ENCODE results near the gene CSNK1G2. TPM values are rescaled to one million over a fixed set of nuclear protein-coding genes. Genes with fewer than 3 reads are reported as not detected.
A peak's percentile ranks its signal among the peaks of the same experiment; 100 is the strongest.

Gene CSNK1G2
- total RNA-seq, 1 experiment from 2014 or later = 44.4 TPM

DNA sequence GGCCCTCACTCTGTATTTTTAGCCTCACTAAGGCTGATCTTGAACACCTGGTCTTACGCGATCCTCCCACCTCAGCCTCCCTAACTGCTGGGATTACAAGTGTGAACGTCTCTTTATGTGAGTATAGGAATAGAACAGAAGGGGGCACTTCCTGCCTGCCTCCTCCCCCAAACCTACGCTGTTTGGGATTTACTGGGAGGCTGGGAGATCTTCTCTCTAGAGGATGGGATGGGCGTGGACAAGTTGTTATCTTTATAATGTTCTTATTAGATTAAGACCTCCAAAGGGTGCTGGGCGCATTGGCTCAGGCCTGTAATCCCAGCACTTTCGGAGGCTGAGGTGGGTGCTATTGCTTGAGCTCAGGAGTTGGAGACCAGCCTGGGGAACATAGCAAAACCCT lies 2.9 kb upstream of the CSNK1G2 start:
- CTCF ChIA-PET = interaction anchor here (0.7 kb wide), 1 partner anchor 66 kb away, joined by 4 read pairs; no protein-coding TSS in a partner anchor
- DNase-seq = no peak
- Histone ChIP-seq H3K4me3 (ENCODE audit: low read depth, low read length) (no peak overlapping the region), H3K9me3 (no peaks in the 10 kb centered on the region), H3K27me3 (replicated peaks; ENCODE audit: control insufficient read depth, insufficient read depth, low read length) (no peaks in the 10 kb centered on the region), H3K36me3 (ENCODE audit: control insufficient read depth, insufficient read depth, low read length) (no peaks in the 10 kb centered on the region), H3K4me1 (peaks cover 7% of the 10 kb centered on the region)
- intact Hi-C loops (cut with micrococcal nuclease; ENCODE audit: unreplicated experiment) = no loop called here
- TF ChIP-seq, protein P1, sequence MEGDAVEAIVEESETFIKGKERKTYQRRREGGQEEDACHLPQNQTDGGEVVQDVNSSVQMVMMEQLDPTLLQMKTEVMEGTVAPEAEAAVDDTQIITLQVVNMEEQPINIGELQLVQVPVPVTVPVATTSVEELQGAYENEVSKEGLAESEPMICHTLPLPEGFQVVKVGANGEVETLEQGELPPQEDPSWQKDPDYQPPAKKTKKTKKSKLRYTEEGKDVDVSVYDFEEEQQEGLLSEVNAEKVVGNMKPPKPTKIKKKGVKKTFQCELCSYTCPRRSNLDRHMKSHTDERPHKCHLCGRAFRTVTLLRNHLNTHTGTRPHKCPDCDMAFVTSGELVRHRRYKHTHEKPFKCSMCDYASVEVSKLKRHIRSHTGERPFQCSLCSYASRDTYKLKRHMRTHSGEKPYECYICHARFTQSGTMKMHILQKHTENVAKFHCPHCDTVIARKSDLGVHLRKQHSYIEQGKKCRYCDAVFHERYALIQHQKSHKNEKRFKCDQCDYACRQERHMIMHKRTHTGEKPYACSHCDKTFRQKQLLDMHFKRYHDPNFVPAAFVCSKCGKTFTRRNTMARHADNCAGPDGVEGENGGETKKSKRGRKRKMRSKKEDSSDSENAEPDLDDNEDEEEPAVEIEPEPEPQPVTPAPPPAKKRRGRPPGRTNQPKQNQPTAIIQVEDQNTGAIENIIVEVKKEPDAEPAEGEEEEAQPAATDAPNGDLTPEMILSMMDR (IDR thresholded peaks at IDR 0.05; ENCODE audit: insufficient read depth in 1 of 2, low read depth in 1 of 2, low read length in 1 of 2, severe bottlenecking in 1 of 2, unreplicated experiment in 1 of 2) = no peak
- Mint-ChIP-seq H3K9me3 (ENCODE audit: unreplicated experiment) (no peaks in the 10 kb centered on the region), H3K27me3 (ENCODE audit: insufficient read depth, unreplicated experiment) (no peaks in the 10 kb centered on the region), H3K4me1 (ENCODE audit: low read depth, unreplicated experiment) (no peaks in the 10 kb centered on the region), H3K4me3 (ENCODE audit: unreplicated experiment) (no peak overlapping the region), H3K36me3 (ENCODE audit: insufficient read depth, unreplicated experiment) (no peaks in the 10 kb centered on the region), H3K27ac (ENCODE audit: unreplicated experiment) (no peak overlapping the region)
- BruUV-seq (replicated peaks) = no TSS peak
- POLR2A ChIA-PET = no interaction called here

DNA sequence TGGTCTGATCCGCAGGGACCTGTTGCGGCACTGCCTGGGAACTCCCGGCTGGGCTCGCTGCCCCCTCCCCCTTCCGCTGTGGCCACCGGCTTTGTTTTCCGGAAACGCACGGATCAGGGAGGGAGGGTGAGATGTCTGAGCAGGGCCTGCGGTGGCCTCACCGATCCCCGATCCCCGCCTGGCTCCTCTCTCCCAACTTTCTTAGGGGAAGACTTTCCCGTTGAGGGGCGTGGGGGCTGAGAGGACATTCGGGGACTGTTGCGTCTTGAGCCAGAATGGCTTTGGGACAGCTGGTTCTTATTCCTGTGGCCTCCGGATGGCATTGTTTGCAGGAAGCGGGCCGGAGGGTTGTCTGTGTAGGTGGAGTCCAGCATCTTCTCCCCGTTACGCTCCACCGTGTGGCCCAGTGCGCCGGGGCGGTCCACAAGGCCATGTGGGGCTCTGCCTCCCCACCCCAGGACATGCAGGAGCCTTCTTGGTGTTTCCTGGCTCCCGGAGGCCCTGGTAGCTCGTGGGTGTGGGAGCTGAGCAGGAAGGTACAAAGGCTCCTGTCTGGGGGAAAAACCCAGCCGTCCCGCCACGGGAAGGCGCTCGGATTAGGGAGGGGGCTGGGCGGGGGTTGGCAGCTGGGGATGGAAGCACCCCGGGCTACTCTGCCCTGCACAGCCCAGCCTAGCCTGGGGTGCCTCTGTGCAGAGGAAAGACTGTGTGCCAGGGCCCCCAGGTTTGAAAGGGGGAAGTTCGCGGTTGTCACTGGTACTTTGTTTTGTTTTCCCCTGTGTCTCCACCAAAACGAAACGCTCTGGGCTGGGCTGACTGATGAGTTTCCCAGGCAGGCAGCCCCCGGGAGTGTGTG lies 1.3 kb downstream of the CSNK1G2 start:
- H3K36me3 ChIP-seq (ENCODE audit: control insufficient read depth, insufficient read depth, low read length) = no peaks in the 10 kb centered on the region
- DNase-seq = peak; percentile 72 to 77
- H3K9me3 Mint-ChIP-seq (ENCODE audit: unreplicated experiment) = no peaks in the 10 kb centered on the region

DNA sequence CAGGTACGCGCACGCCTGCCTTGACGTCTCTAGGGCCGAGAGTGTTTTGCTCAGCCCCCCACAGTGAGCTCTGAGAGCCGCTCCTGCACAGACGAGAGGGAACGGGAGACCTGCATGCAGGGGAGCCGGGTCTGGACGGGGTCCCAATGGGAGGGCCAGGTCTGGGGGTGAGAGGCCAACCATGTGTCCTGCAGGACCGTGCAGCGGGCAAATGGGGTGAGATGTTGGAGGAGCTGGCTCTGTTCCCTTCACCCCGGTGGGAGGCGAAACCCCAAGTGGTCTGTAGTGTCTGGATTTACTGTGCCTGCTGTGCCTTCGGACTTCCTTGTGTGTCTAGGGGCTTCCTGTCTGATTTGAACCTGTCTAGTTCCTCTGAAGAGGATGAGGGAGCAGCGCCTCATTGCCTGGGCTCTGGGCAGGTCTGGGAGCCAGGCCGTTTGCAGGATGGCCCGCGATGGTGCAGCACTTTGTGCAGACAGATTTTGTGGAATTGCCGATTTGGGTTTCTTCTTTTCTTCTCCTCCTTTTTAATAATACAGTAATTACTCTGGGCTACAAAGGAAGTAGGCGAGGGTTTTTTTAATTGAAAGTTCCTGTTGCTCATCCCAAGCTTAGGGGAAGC lies 2.1 kb downstream of the CSNK1G2 start:
- Mint-ChIP-seq H3K27ac (ENCODE audit: unreplicated experiment) (peak overlapping the region; percentile 71), H3K27me3 (ENCODE audit: insufficient read depth, unreplicated experiment) (no peaks in the 10 kb centered on the region), H3K4me3 (ENCODE audit: unreplicated experiment) (peak overlapping the region; percentile 79), H3K36me3 (ENCODE audit: insufficient read depth, unreplicated experiment) (peaks cover 5% of the 10 kb centered on the region), H3K4me1 (ENCODE audit: low read depth, unreplicated experiment) (no peaks in the 10 kb centered on the region), H3K9me3 (ENCODE audit: unreplicated experiment) (no peaks in the 10 kb centered on the region)
- CTCF ChIA-PET = no interaction called here
- Histone ChIP-seq H3K4me1 (peaks cover 7% of the 10 kb centered on the region), H3K4me3 (ENCODE audit: low read depth, low read length) (peak overlapping the region; percentile 96), H3K36me3 (ENCODE audit: control insufficient read depth, insufficient read depth, low read length) (no peaks in the 10 kb centered on the region), H3K9me3 (no peaks in the 10 kb centered on the region), H3K27me3 (replicated peaks; ENCODE audit: control insufficient read depth, insufficient read depth, low read length) (no peaks in the 10 kb centered on the region)
- POLR2A ChIA-PET = no interaction called here
- DNase-seq = no peak
- BruUV-seq (replicated peaks) = no TSS peak
- intact Hi-C loops (cut with micrococcal nuclease; ENCODE audit: unreplicated experiment) = no loop called here
- TF ChIP-seq, protein P1 (IDR thresholded peaks at IDR 0.05; ENCODE audit: insufficient read depth in 1 of 2, low read depth in 1 of 2, low read length in 1 of 2, severe bottlenecking in 1 of 2, unreplicated experiment in 1 of 2) = no peak

More for the DNA sequence above, 1.3 kb downstream of the CSNK1G2 start:
- Histone ChIP-seq H3K9me3 (no peaks in the 10 kb centered on the region), H3K4me3 (ENCODE audit: low read depth, low read length) (peak overlapping the region; percentile 96), H3K4me1 (peaks cover 7% of the 10 kb centered on the region), H3K27me3 (replicated peaks; ENCODE audit: control insufficient read depth, insufficient read depth, low read length) (no peaks in the 10 kb centered on the region)
- POLR2A ChIA-PET = no interaction called here
- Mint-ChIP-seq H3K4me3 (ENCODE audit: unreplicated experiment) (peak overlapping the region; percentile 79), H3K27me3 (ENCODE audit: insufficient read depth, unreplicated experiment) (no peaks in the 10 kb centered on the region), H3K27ac (ENCODE audit: unreplicated experiment) (peak overlapping the region; percentile 71), H3K36me3 (ENCODE audit: insufficient read depth, unreplicated experiment) (peaks cover under 1% of the 10 kb centered on the region), H3K4me1 (ENCODE audit: low read depth, unreplicated experiment) (no peaks in the 10 kb centered on the region)
- CTCF ChIA-PET = no interaction called here
- TSS peak; percentile 58 for BruUV-seq (replicated peaks)
- intact Hi-C loops (cut with micrococcal nuclease; ENCODE audit: unreplicated experiment) = no loop called here
- TF ChIP-seq, protein P1 (IDR thresholded peaks at IDR 0.05; ENCODE audit: insufficient read depth in 1 of 2, low read depth in 1 of 2, low read length in 1 of 2, severe bottlenecking in 1 of 2, unreplicated experiment in 1 of 2) = no peak
